Spleen (tissue), 11 donors: ENCODE results near the gene CYYR1. TPM values are rescaled to one million over a fixed set of nuclear protein-coding genes. Genes with fewer than 3 reads are reported as not detected.
A peak's percentile ranks its signal among the peaks of the same experiment; 100 is the strongest.

ENCODE experiments used
- DNase-seq: peaks from one replicate; pipeline ENCODE4 v3.0.0-alpha.2; 2020
- H3K27ac ChIP-seq, 8 donors: fragments of 200-600 bp; sonication (generic) in 7 of 8; 1 replicate in 4 of 8; 2 replicates in 4 of 8; pipeline versions ENCODE4 v1.5.0 to v1.8.0; 2016 to 2021; ENCODE audit warnings: inconsistent platforms in 4 of 8, mild to moderate bottlenecking in 4 of 8, moderate library complexity in 1 of 8
- H3K27me3 ChIP-seq, 7 donors: fragments of 200-600 bp; sonication (generic) in 6 of 7; replicated peaks in 1 of 7; 1 replicate in 4 of 7; 2 replicates in 3 of 7; pipeline versions ENCODE4 v1.5.0 to v1.8.0; 2016 to 2021; ENCODE audit warnings: inconsistent platforms in 3 of 7, mild to moderate bottlenecking in 1 of 7
- H3K36me3 ChIP-seq, 6 donors: fragments of 200-600 bp; sonication (generic) in 5 of 6; 1 replicate in 4 of 6; 2 replicates in 2 of 6; pipeline versions ENCODE4 v1.5.0 to v1.8.0; 2016 to 2021; ENCODE audit warnings: inconsistent platforms in 2 of 6
- H3K4me1 ChIP-seq, 6 donors: fragments of 200-600 bp; sonication (generic) in 5 of 6; 1 replicate in 3 of 6; 2 replicates in 3 of 6; pipeline versions ENCODE4 v1.5.0 to v1.8.0; 2016 to 2021; ENCODE audit warnings: inconsistent platforms in 3 of 6
- H3K4me3 ChIP-seq, 8 donors: fragments of 200-600 bp; sonication (generic) in 7 of 8; 1 replicate in 4 of 8; 2 replicates in 4 of 8; pipeline versions ENCODE4 v1.5.0 to v1.8.0; 2016 to 2021; ENCODE audit warnings: inconsistent platforms in 4 of 8, mild to moderate bottlenecking in 4 of 8, moderate library complexity in 2 of 8
- H3K9me3 ChIP-seq, 8 donors: fragments of 200-600 bp; sonication (generic) in 7 of 8; 1 replicate in 4 of 8; 2 replicates in 4 of 8; pipeline versions ENCODE4 v1.5.0 to v1.8.0; 2016 to 2021; ENCODE audit warnings: inconsistent platforms in 4 of 8
- POLR2A ChIP-seq, 3 donors: fragments of 450-650 bp; IDR thresholded peaks; one replicate each; pipeline ENCODE4 v1.5.1; 2017; ENCODE audit warnings: antibody characterized with exemption in 3 of 3, mild to moderate bottlenecking in 1 of 3
- POLR2AphosphoS5 ChIP-seq, 3 donors: sonication (generic); formaldehyde crosslinking; IDR thresholded peaks; one replicate each; pipeline ENCODE4 v1.5.1; 2017; ENCODE audit warnings: antibody characterized with exemption in 3 of 3
- WGBS, 5 donors: extraction: QIAGEN DNeasy Blood & Tissue Kit in 3 of 5; methylation state at CpG; one replicate each; pipeline versions ENCODE4 v1.1.5 to v1.1.7; 2013 to 2018; 5-methylcytosine and 5-hydroxymethylcytosine counted together
- intact Hi-C: fragments of 100-400 bp; cut with DNase I; formaldehyde crosslinking; loops from one replicate; pipeline ENCODE4 v1.15.0; 2023; ENCODE audit warnings: low total_unique reads
- polyA plus RNA-seq, 3 donors: library from polyadenylated mRNA; stranded (reverse); fragments of 200-250 nt; gene quantifications; one replicate each; pipeline ENCODE4 v1.2.1, GENCODE V29; 2013
- total RNA-seq, 7 donors: library from RNA; depleted of rRNA in 3 of 7; stranded (reverse); fragments of >200 nt in 3 of 7; fragmentation: NEBNext Ultra II Directional in 4 of 7; extraction: Animal tissue kit (Norgen Biotek cat#: 25700) in 4 of 7; gene quantifications; one replicate each; pipeline versions ENCODE4 v1.1.0 to v1.2.1, GENCODE V29; 2016 to 2021
- TF ChIP-seq, protein P1 (sequence below), 11 experiments: fragments of 200-600 bp in 7 of 11; fragments of 450-650 bp in 4 of 11; sonication (generic) in 4 of 11; IDR thresholded peaks in 8 of 11; conservative IDR thresholded peaks in 3 of 11; 1 replicate in 7 of 11; 2 replicates in 4 of 11; pipeline versions ENCODE4 v1.4.0 to v1.8.0; 2016 to 2021; ENCODE audit warnings: antibody characterized with exemption in 11 of 11, inconsistent platforms in 4 of 11, mild to moderate bottlenecking in 1 of 11
- donor health status: healthy with polysubstance abuse.
- donor health status: DM: no; HTN: no; CAD: no; lungs with moderate emphysema.
- donor health status: DM: no; HTN: no; CAD: no.
- donor health status: Bipolar disorder and iron deficiency.
- donor health status: healthy.
- donor health status: DM: no; HTN: no; CAD: no.
- donor health status: DM: yes; HTN: yes; CAD: no.

Gene CYYR1
- total and polyA plus RNA-seq, 10 donors: 9.5 to 86.9 (median 50.7) TPM

DNA sequence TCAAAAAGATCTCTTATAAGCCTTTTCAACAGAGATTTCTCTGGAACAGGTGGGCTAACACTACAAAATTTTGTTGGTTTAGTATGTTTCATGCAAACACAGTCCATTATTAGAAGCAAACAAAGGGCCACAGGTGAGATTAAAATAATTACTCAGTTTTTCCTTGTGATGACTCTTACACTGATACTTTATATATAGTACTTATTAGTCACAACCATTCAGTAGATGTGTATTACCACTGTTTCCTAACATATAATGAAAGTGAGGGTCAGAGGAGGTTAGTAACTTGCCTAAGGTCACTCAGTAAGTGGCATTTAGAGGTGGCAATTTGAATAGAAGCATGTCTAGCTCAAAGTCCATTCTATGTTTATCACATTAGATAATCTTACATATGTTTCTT lies 44.2 kb downstream of the CYYR1 start:
- no peak overlapping the region for H3K27ac ChIP-seq
- intact Hi-C loops: no loop called here
- H3K9me3 ChIP-seq: peaks cover 0 to 8% (median 0%) of the 10 kb centered on the region in 8 donors
- no peaks in the 10 kb centered on the region for H3K4me1 ChIP-seq
- no peaks in the 10 kb centered on the region for H3K36me3 ChIP-seq
- no peaks in the 10 kb centered on the region for H3K27me3 ChIP-seq
- TF ChIP-seq POLR2A (IDR thresholded peaks at IDR 0.05): no peak
- no peak for TF ChIP-seq POLR2AphosphoS5 (IDR thresholded peaks at IDR 0.05)
- TF ChIP-seq, protein P1, sequence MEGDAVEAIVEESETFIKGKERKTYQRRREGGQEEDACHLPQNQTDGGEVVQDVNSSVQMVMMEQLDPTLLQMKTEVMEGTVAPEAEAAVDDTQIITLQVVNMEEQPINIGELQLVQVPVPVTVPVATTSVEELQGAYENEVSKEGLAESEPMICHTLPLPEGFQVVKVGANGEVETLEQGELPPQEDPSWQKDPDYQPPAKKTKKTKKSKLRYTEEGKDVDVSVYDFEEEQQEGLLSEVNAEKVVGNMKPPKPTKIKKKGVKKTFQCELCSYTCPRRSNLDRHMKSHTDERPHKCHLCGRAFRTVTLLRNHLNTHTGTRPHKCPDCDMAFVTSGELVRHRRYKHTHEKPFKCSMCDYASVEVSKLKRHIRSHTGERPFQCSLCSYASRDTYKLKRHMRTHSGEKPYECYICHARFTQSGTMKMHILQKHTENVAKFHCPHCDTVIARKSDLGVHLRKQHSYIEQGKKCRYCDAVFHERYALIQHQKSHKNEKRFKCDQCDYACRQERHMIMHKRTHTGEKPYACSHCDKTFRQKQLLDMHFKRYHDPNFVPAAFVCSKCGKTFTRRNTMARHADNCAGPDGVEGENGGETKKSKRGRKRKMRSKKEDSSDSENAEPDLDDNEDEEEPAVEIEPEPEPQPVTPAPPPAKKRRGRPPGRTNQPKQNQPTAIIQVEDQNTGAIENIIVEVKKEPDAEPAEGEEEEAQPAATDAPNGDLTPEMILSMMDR (IDR thresholded peaks at IDR 0.05 in 8 of 11, conservative IDR thresholded peaks at IDR 0.05 in 3 of 11): no peak
- no peak for DNase-seq
- no peak overlapping the region for H3K4me3 ChIP-seq

DNA sequence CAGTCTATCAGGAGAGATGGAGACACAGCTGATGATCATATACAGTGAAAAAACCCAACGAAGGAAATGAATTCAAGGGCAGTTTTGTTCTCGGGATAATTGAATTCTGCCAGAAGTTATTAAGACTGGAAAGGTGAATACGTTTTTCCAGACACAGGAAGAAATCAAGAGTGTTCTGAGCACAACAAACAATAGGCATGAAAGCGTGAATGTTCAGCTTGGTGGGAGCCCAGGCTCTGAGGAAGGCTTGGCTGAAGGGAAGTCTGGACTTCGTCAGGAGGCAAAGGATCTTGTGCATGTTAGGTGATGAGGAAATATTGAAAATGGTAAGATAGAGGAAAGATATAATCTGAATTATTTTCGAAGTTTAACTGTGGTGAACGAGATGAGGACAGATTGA lies 50.4 kb downstream of the CYYR1 start:
- no peaks in the 10 kb centered on the region for H3K4me1 ChIP-seq
- no peak for TF ChIP-seq POLR2A (IDR thresholded peaks at IDR 0.05)
- TF ChIP-seq, protein P1 (IDR thresholded peaks at IDR 0.05 in 8 of 11, conservative IDR thresholded peaks at IDR 0.05 in 3 of 11): no peak
- TF ChIP-seq POLR2AphosphoS5 (IDR thresholded peaks at IDR 0.05): no peak
- no peaks in the 10 kb centered on the region for H3K27me3 ChIP-seq
- intact Hi-C loops: no loop called here
- no peak overlapping the region for H3K4me3 ChIP-seq
- H3K9me3 ChIP-seq: peaks cover 0 to 12% (median 8%) of the 10 kb centered on the region in 8 donors
- no peak for DNase-seq
- no peaks in the 10 kb centered on the region for H3K36me3 ChIP-seq
- WGBS, 5 donors: 53 to 71% (median 64%) methylated on average over 7 of the region's 7 CpGs
- H3K27ac ChIP-seq: peak overlapping the region in 4 of 8 donors; percentile 14 to 45 (median 18)

DNA sequence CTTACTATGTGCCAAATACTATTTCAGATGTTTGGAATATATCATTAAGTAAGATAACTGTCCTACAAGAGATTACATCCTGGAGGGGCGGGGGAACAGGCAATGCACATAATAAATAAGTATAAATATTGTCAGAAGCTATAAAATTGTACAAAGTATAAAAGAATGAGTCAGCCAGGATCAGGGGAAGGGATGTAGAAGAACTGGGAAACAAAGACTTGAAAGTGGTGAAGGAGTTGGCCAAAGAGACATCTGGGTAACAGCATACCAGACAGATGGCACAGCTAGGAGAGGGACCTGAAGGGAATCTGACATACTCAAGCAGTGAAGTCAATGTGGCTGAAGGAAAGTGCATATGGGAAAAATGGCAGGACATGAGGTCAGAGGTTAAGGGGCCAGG lies 53.9 kb downstream of the CYYR1 start:
- DNase-seq: no peak
- no peaks in the 10 kb centered on the region for H3K4me1 ChIP-seq
- H3K36me3 ChIP-seq: no peaks in the 10 kb centered on the region
- intact Hi-C loops: no loop called here
- H3K4me3 ChIP-seq: no peak overlapping the region
- no peak overlapping the region for H3K27ac ChIP-seq
- TF ChIP-seq POLR2A (IDR thresholded peaks at IDR 0.05) (no peak), POLR2AphosphoS5 (IDR thresholded peaks at IDR 0.05) (no peak)
- TF ChIP-seq, protein P1 (IDR thresholded peaks at IDR 0.05 in 8 of 11, conservative IDR thresholded peaks at IDR 0.05 in 3 of 11): no peak
- H3K9me3 ChIP-seq: peaks cover 0 to 12% (median 9%) of the 10 kb centered on the region in 8 donors
- WGBS, 5 donors: 67 to 85% (median 83%) methylated on average over 1 of the region's 1 CpG
- H3K27me3 ChIP-seq: no peaks in the 10 kb centered on the region

DNA sequence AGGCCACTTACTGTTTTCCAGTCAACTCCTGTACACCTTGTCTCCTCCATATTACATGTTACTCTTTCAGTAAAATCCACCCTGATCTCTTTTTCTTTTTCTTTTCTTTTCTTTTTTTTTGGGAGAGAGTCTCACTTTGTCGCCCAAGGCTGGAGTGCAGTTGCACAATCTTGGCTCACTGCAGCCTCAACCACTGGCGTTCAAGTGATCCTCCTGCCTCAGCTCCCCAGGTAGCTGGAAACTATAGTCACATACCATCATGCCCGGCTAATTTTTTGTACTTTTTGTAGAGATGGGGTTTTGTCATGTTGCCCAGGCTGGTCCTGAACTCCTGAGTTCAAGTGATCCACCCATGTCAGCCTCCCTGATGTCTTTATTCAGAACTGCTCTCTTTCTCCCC lies 57.8 kb downstream of the CYYR1 start:
- Histone ChIP-seq H3K27me3 (no peaks in the 10 kb centered on the region), H3K4me3 (no peak overlapping the region), H3K9me3 (peaks cover 0 to 10% (median 8%) of the 10 kb centered on the region in 8 donors), H3K4me1 (no peaks in the 10 kb centered on the region), H3K27ac (no peak overlapping the region), H3K36me3 (no peaks in the 10 kb centered on the region)
- intact Hi-C loops: no loop called here
- DNase-seq: no peak
- TF ChIP-seq POLR2A (IDR thresholded peaks at IDR 0.05) (no peak), POLR2AphosphoS5 (IDR thresholded peaks at IDR 0.05) (no peak)
- TF ChIP-seq, protein P1 (IDR thresholded peaks at IDR 0.05 in 8 of 11, conservative IDR thresholded peaks at IDR 0.05 in 3 of 11): no peak
- 57 to 93% (median 67%) methylated on average over 3 of the region's 3 CpGs for WGBS, 5 donors
